H7 (cell line): ENCODE measurements around the gene NIPSNAP2. TPM values are rescaled to one million over a fixed set of nuclear protein-coding genes. Genes with fewer than 3 reads are reported as not detected.
A peak's percentile ranks its signal among the peaks of the same experiment; 100 is the strongest.
"Not testable (repeated sequence)": the region's sequence is repeated elsewhere in the genome, so short reads cannot be mapped to it uniquely, and the experiment has no call there.

Experiments used
- DNase-seq: peaks from one replicate; pipeline ENCODE4 v3.0.0; 2012
- H3K27me3 ChIP-seq: 2 replicates; pipeline ENCODE4 v1.6.0; 2011; ENCODE audit warnings: mild to moderate bottlenecking, low read length; ENCODE audit not compliant: control insufficient read depth, insufficient read depth
- H3K36me3 ChIP-seq: replicated peaks from 2 replicates; pipeline ENCODE4 v1.5.1; 2011; ENCODE audit warnings: low read length; ENCODE audit not compliant: control insufficient read depth, insufficient read depth
- H3K4me3 ChIP-seq: 2 replicates; pipeline ENCODE4 v1.5.1; 2011; ENCODE audit warnings: low read depth, mild to moderate bottlenecking, control low read depth, low read length, moderate library complexity; ENCODE audit not compliant: insufficient read depth
- total RNA-seq: library from RNA; depleted of rRNA; stranded (reverse); fragments of >200 nt; shearing (Covaris generic); gene quantifications from 2 replicates; pipeline ENCODE4 v1.2.3, GENCODE V29; 2014; rRNA removed

Gene NIPSNAP2
- 56.5 and 80.3 TPM in 2 replicates for total RNA-seq

DNA sequence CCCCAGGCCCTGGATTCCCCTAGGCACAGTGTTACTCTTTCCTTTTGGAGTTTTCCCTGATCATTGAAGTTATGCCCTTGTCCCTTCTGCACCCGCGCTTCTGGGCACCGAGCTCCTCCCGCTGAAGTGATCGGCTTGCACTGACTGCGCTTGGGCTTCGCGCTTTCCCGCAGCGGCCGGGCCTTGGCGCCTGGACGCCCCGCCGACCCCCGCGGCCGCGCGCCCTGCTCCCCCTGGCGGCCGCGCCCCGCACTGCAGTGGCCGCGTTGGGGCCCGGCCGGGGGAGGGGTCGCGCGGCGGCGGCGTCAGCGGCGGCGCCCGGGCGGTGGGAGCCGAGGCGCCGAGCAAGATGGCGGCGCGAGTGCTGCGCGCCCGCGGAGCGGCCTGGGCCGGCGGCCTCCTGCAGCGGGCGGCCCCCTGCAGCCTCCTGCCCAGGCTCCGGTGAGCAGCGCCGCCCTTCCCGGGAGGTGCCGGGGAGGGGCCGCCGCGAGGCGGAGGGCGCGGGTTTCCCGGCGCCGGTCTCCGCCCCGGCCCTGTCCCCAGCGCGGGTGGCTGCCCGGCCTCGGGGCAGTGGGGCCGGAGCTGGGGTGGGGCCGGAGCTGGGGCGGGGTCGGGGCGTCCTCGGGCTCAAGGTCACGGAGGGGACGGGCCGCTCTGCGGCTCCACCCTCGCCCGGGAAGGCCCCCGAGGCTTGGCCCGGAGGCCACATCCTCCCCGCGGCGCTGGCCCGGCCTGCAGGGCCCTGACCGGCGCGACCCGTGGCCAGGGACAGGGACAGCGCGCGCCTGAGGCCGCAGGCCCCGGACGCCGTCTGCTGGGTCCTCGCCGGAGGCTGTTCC, at the start of gene NIPSNAP2:
Gene NIPSNAP2, plus strand, starts transcription at position 325 of the 839 bp plus-strand sequence. Its CDS starts 25 bp downstream, at position 350.
- peaks cover 2% of the 10 kb centered on the region; the same call in 1 of the 2 replicates for H3K36me3 ChIP-seq
- DNase-seq: peak; percentile 97
- H3K27me3 ChIP-seq: peaks cover 2% of the 10 kb centered on the region
- H3K4me3 ChIP-seq: peak within 1 kb of the TSS; percentile 72

DNA sequence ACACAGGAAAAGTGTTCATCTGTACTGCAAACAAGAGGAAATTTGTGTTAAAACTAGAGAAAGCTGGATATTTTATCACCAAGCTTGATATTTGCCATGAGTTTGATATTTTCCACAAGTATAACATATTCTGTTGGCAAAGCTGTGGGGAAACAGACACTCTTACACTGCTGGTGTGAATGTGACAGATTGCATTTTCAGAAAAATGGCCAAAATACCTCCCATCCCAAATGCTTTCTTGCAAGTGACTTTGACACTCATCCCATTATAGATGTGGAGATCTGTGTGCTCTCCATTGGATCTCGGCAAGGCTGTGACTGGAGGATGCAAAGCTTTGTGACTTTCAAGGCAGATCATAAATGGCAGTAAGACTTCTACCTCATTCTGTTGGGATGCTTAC, 46.6 kb upstream of the NIPSNAP2 start:
- DNase-seq: no peak
- H3K27me3 ChIP-seq: no peaks in the 10 kb centered on the region
- H3K4me3 ChIP-seq: no peak overlapping the region
- H3K36me3 ChIP-seq: no peaks in the 10 kb centered on the region

- no peaks in the 10 kb centered on the region for H3K27me3 ChIP-seq
These were observed 36.2 kb upstream of the NIPSNAP2 start for GRCh38 chr7:55928006-55928767.

GRCh38 chr7:55931421-55932151, 32.8 kb upstream of the NIPSNAP2 start:
- DNase-seq: no peak
- H3K4me3 ChIP-seq: no peak overlapping the region

More at GRCh38 chr7:55928006-55928767, 36.2 kb upstream of the NIPSNAP2 start:
- Histone ChIP-seq H3K4me3 (no peak overlapping the region), H3K36me3 (no peaks in the 10 kb centered on the region)
- DNase-seq: no peak

GRCh38 chr7:55939514-55940123, 24.8 kb upstream of the NIPSNAP2 start:
- H3K4me3 ChIP-seq: no peak overlapping the region
- no peaks in the 10 kb centered on the region for H3K27me3 ChIP-seq
- H3K36me3 ChIP-seq: no peaks in the 10 kb centered on the region
- DNase-seq: no peak

More at GRCh38 chr7:55931421-55932151, 32.8 kb upstream of the NIPSNAP2 start:
- H3K36me3 ChIP-seq: no peaks in the 10 kb centered on the region
- H3K27me3 ChIP-seq: no peaks in the 10 kb centered on the region

GRCh38 chr7:55946545-55946944, 17.8 kb upstream of the NIPSNAP2 start:
- Histone ChIP-seq H3K36me3 (no peaks in the 10 kb centered on the region), H3K27me3 (no peaks in the 10 kb centered on the region), H3K4me3 (no peak overlapping the region)
- DNase-seq: no peak

DNA sequence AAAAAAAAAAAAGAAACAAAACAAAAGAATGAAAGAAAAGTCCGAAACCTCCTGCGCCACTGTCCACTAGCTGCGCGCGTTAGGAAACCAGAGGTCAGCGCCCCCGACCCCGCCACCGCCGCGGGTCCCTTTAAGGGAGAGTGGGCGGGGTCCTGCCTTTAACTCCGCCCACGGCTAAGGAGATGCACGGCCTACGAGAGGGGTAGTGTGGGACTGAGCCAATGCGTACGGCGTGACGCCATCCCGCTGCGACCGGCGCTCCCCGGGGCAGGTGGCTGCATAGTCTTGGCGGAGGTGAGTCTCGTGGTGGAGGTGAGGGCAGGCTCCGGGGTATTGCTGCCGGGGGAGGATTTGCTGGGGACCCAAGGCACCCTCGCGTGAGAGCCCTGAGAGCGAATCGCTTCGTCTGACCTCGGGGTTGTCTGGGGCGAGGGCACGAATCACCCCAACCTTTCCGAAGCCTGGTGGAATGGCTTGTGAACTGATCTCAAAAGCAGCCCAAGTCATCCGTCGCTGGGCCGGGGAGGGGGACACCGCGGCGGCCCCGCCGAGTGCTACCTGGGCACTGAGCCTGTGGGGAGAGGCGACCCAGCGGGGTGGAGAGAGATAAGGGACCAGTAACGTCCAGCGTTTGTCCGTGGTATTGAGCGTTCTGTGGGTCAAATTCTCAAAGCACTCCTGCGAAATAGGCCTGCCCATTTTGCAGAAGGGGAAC, 12.6 kb upstream of the NIPSNAP2 start, which contains the start of gene MRPS17:
Gene MRPS17, plus strand, starts transcription at position 241 of the 715 bp plus-strand sequence. CDS start 1,319 bp downstream, outside the sequence.
- peaks cover 13% of the 10 kb centered on the region for H3K36me3 ChIP-seq
- peak within 1 kb of the TSS; percentile 89 for H3K4me3 ChIP-seq
- peak; percentile 97 for DNase-seq
- H3K27me3 ChIP-seq: no peaks in the 10 kb centered on the region

DNA sequence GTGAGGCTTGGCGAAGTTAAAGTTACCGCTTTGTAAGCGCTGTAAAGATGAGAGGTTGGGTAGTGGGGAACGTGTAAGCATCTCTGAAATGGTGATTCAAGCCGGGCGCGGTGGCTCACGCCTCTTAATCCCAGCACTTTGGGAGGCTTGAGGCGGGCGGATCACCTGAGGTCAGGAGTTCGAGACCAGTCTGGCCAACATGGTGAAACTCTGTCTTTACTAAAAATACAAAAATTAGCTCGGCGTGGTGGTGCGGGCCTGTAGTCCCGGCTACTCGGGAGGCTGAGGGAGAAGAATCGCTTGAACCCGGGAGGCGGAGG, 12.1 kb upstream of the NIPSNAP2 start:
- H3K36me3 ChIP-seq: peaks cover 13% of the 10 kb centered on the region
- not testable (repeated sequence) for DNase-seq, H3K27me3 ChIP-seq
- H3K4me3 ChIP-seq: peak overlapping the region; percentile 89

GRCh38 chr7:55953707-55954475, 10.5 kb upstream of the NIPSNAP2 start:
- Histone ChIP-seq H3K36me3 (peaks cover 13% of the 10 kb centered on the region), H3K4me3 (no peak overlapping the region), H3K27me3 (no peaks in the 10 kb centered on the region)
- DNase-seq: no peak

- peaks cover 13% of the 10 kb centered on the region for H3K36me3 ChIP-seq
- no peaks in the 10 kb centered on the region; the same call in 1 of the 2 replicates for H3K27me3 ChIP-seq
- H3K4me3 ChIP-seq: no peak overlapping the region
- DNase-seq: no peak
These were observed 7.2 kb upstream of the NIPSNAP2 start for GRCh38 chr7:55957190-55957589.

DNA sequence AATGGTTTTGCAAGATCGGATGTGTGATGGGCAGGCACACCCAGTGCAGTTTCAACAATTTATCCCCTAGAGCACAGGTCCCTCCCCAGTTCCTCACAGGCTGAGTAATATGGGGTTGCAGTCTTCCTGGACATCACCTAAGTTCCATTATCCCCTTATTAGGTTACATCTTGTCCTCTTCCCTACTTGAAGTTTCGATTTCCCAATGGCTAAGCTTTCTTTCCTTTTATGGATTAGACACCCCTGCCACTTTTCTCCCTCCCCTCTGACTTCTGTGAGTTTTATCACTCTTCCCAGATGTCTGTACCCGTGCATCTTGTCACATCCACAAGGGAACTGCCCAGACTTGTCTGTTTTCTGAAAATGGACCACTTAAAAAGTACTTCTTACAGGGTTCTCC, 2.4 kb upstream of the NIPSNAP2 start:
- Histone ChIP-seq H3K27me3 (peaks cover 2% of the 10 kb centered on the region), H3K36me3 (no peaks in the 10 kb centered on the region), H3K4me3 (no peak overlapping the region)
- no peak for DNase-seq

DNA sequence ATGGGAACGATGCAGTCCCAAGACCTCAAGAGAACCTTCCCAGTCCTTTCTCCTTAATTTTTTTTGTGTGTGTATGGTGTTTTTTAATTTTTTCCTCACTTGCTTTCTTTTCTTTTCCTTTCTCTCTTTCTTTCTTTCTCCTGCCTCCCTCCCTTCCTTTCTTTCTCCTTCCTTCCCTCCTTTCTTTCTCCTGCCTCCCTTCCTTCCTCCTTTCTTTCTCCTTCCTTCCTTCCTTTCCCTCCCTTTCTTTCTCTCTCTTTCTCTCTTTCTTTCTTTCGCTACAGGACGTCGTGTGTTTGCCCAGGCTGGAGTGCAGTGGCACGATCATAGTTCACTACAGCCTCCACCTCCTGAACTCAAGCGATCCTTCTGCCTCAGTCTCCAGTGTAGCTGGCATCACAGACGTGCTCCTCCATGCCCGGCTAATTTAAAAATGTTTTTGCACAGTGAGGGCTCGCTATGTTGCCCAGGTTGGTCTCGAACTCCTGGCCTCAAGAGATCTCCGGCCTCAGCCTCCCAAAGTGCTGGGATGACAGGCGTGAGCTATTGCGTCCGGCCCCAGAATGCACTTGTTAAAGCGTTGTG, 709 bp upstream of the NIPSNAP2 start:
- Histone ChIP-seq H3K4me3 (no peak overlapping the region), H3K36me3 (no peaks in the 10 kb centered on the region), H3K27me3 (peaks cover 2% of the 10 kb centered on the region)
- DNase-seq: no peak

DNA sequence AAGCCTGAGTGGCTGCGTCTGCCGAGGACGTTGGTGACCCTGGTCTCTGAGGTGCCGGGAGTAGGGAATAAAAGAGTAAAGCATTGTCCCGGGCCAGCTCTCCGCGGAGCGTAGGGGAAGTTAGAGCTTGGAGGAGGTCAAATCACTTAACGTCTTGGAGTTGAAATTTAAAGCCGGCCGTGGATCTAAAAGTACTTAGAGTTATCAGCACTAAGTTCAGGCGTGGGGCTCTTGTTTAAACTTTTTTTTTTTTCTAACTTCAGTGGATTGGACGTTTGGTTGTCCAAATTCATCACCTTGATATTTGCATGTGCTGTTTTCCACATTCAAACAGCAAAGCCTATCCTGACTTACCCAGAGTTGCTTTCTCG, 700 bp downstream of the NIPSNAP2 start:
- Histone ChIP-seq H3K36me3 (peaks cover 2% of the 10 kb centered on the region; the same call in 1 of the 2 replicates), H3K4me3 (peak overlapping the region; percentile 72), H3K27me3 (peaks cover 2% of the 10 kb centered on the region)
- DNase-seq: no peak
